ENCODE results near the gene FOLR1.
"Not testable (repeated sequence)": the region's sequence is repeated elsewhere in the genome, so short reads cannot be mapped to it uniquely, and the experiment has no call there.

DNA sequence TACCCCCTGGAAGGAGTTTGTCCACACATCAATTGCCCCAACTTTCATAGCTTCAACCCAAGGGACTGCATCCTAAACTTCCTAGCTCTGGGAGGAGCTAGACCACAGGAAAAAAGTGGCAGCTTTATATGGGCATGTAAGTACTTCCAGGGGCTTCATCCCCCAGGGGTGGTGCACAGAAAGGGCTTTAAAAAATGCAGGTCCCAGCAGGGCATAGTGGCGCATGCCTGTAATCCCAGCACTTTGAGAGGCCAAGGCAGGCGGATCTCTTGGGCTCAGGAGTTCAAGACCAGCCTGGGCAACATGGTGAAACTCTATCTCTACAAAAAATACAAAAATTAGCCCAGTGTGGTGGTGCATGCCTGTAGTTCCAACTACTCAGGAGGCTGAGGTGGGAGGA lies 14.9 kb downstream of the FOLR1 start:
- TF ChIP-seq POLR2A (IDR thresholded peaks at IDR 0.05; ENCODE audit: extremely low read depth, insufficient read length): not testable (repeated sequence)
- TF ChIP-seq, protein P1, sequence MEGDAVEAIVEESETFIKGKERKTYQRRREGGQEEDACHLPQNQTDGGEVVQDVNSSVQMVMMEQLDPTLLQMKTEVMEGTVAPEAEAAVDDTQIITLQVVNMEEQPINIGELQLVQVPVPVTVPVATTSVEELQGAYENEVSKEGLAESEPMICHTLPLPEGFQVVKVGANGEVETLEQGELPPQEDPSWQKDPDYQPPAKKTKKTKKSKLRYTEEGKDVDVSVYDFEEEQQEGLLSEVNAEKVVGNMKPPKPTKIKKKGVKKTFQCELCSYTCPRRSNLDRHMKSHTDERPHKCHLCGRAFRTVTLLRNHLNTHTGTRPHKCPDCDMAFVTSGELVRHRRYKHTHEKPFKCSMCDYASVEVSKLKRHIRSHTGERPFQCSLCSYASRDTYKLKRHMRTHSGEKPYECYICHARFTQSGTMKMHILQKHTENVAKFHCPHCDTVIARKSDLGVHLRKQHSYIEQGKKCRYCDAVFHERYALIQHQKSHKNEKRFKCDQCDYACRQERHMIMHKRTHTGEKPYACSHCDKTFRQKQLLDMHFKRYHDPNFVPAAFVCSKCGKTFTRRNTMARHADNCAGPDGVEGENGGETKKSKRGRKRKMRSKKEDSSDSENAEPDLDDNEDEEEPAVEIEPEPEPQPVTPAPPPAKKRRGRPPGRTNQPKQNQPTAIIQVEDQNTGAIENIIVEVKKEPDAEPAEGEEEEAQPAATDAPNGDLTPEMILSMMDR (IDR thresholded peaks at IDR 0.05; ENCODE audit: low read depth, low read length): not testable (repeated sequence)

Data from NB4 (cell line).